Ishikawa (cell line): ENCODE results near the gene MYCBP2.

Experiments
- CEBPB ChIP-seq: IDR thresholded peaks from 2 replicates; pipeline ENCODE4 v1.6.1; 2012
- CREB1 ChIP-seq: IDR thresholded peaks from 2 replicates; pipeline ENCODE4 v1.6.1; 2012; ENCODE audit warnings: low read depth
- EGR1 ChIP-seq: IDR thresholded peaks from 2 replicates; pipeline ENCODE4 v1.6.1; 2012
- EP300 ChIP-seq: IDR thresholded peaks from 2 replicates; pipeline ENCODE4 v1.6.1; 2012; ENCODE audit warnings: borderline replicate concordance
- FOXM1 ChIP-seq: IDR thresholded peaks from 2 replicates; pipeline ENCODE4 v1.6.1; 2012; ENCODE audit warnings: low read depth, borderline replicate concordance
- NFIC ChIP-seq: IDR thresholded peaks from 2 replicates; pipeline ENCODE4 v1.6.1; 2012
- RAD21 ChIP-seq: IDR thresholded peaks from 2 replicates; pipeline ENCODE4 v1.6.1; 2012; ENCODE audit warnings: low read depth
- TAF1 ChIP-seq: IDR thresholded peaks from 2 replicates; pipeline ENCODE4 v1.6.1; 2012; ENCODE audit warnings: low read depth, mild to moderate bottlenecking
- TCF12 ChIP-seq: IDR thresholded peaks from 2 replicates; pipeline ENCODE4 v1.6.1; 2012; ENCODE audit warnings: low read depth
- TEAD4 ChIP-seq: IDR thresholded peaks from 2 replicates; pipeline ENCODE4 v1.6.1; 2012
- YY1 ChIP-seq: IDR thresholded peaks from 2 replicates; pipeline ENCODE4 v1.6.1; 2012; ENCODE audit warnings: low read depth
- ZBTB7A ChIP-seq: IDR thresholded peaks from 2 replicates; pipeline ENCODE4 v1.6.1; 2012; ENCODE audit warnings: low read depth
- TF ChIP-seq, protein P1 (sequence below): IDR thresholded peaks from 2 replicates; pipeline ENCODE4 v1.6.1; 2012
- TF ChIP-seq, protein P2 (sequence below): IDR thresholded peaks from 2 replicates; pipeline ENCODE4 v1.6.1; 2012
- TF ChIP-seq, protein P3 (sequence below): IDR thresholded peaks from 2 replicates; pipeline ENCODE4 v1.6.1; 2012; ENCODE audit warnings: low read depth, mild to moderate bottlenecking

MYCBP2 gene

DNA sequence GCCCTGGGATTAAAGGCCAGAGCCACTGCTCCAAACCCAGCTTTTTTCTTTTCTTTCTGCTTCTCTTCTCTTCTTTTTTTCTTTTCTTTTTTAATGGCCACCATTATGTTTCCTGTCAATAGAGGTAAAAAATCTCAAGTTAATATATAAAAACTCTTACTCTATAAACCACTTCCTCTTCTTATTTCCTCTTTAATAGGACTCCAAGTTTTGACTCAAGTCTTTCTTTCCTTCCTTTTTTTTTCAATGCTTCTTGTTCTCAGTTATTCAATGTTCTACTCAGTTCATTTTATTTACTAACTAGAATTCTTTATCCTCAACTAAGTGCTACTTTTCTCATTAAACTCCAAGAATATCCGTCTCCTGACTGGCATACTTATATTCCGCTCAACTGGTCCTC is 27.1 kb upstream of the MYCBP2 start:
- TF ChIP-seq, protein P1, sequence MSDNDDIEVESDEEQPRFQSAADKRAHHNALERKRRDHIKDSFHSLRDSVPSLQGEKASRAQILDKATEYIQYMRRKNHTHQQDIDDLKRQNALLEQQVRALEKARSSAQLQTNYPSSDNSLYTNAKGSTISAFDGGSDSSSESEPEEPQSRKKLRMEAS = no peak
- TF ChIP-seq TCF12 (no peak), NFIC (no peak), EP300 (no peak), EGR1 (no peak)
- TF ChIP-seq, protein P2, sequence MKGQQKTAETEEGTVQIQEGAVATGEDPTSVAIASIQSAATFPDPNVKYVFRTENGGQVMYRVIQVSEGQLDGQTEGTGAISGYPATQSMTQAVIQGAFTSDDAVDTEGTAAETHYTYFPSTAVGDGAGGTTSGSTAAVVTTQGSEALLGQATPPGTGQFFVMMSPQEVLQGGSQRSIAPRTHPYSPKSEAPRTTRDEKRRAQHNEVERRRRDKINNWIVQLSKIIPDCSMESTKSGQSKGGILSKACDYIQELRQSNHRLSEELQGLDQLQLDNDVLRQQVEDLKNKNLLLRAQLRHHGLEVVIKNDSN = no peak

DNA sequence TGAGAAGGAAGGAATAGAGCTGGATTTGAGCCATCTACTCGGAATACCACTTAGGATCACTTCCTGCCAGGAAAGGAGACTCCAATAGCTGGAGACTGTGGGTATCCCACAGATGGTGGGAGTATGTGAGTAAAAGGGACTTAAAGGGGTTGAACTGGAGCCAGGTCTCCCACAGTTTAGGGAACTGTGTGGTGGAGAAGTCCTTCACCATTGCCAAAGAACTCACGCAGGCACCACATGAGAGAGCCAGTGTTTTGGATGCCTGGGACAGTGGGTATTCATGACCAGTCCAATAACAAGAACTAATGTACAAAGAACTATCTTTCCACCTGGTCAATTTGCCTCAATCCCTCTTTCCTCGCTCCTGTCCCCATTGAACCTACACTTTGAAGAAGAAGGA is 24.4 kb upstream of the MYCBP2 start:
- TF ChIP-seq TAF1 (no peak), TCF12 (no peak), FOXM1 (no peak), CREB1 (no peak), TEAD4 (no peak)

DNA sequence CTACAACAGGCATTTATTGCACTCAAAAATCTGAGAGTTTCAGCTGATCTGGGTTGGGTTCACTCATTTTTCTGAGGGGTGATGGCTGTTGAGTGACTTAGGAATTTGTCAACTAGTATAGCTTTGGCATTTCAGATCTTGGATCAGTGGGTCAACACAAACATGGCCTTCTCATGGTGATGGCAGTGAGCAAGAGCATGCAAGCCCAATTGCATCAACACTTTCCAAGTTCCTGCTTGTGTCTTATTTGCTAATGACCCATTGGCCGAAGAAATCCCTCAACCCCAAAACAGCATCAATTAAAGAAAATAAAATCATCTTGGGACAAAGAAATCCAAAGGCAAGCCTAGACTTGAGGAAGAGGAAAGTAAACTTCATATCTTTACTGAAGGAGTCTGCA is 23.9 kb upstream of the MYCBP2 start:
- no peak for TF ChIP-seq ZBTB7A
- TF ChIP-seq RAD21 = no peak
- no peak for TF ChIP-seq TEAD4
- TF ChIP-seq NFIC = no peak
- TF ChIP-seq EGR1 = no peak
- TF ChIP-seq, protein P3, sequence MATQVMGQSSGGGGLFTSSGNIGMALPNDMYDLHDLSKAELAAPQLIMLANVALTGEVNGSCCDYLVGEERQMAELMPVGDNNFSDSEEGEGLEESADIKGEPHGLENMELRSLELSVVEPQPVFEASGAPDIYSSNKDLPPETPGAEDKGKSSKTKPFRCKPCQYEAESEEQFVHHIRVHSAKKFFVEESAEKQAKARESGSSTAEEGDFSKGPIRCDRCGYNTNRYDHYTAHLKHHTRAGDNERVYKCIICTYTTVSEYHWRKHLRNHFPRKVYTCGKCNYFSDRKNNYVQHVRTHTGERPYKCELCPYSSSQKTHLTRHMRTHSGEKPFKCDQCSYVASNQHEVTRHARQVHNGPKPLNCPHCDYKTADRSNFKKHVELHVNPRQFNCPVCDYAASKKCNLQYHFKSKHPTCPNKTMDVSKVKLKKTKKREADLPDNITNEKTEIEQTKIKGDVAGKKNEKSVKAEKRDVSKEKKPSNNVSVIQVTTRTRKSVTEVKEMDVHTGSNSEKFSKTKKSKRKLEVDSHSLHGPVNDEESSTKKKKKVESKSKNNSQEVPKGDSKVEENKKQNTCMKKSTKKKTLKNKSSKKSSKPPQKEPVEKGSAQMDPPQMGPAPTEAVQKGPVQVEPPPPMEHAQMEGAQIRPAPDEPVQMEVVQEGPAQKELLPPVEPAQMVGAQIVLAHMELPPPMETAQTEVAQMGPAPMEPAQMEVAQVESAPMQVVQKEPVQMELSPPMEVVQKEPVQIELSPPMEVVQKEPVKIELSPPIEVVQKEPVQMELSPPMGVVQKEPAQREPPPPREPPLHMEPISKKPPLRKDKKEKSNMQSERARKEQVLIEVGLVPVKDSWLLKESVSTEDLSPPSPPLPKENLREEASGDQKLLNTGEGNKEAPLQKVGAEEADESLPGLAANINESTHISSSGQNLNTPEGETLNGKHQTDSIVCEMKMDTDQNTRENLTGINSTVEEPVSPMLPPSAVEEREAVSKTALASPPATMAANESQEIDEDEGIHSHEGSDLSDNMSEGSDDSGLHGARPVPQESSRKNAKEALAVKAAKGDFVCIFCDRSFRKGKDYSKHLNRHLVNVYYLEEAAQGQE = no peak
- no peak for TF ChIP-seq CREB1
- TF ChIP-seq TAF1 = no peak
- TF ChIP-seq EP300 = no peak
- TF ChIP-seq FOXM1 = no peak
- no peak for TF ChIP-seq TCF12

DNA sequence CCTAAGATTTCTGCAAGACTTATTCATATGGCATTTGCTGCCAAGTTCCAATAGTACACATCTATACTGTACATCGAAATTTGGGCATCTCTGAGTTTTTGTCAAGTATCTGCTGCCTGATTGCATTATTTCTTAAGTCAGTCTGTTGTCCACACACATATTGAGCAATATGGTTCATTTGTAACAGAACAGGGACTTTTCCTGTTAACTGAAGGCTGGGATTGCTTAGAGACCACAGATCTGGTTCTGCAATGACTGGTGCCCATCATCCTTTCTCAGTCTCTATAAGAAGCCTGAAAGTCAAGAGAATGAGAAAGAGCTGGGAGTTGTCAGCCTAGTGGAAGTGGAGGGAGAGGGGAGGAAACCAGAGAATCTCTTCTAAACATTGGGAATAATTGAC is 22.5 kb upstream of the MYCBP2 start:
- no peak for TF ChIP-seq RAD21
- no peak for TF ChIP-seq CEBPB
- TF ChIP-seq FOXM1 = no peak
- no peak for TF ChIP-seq YY1
- TF ChIP-seq, protein P3 = no peak
- no peak for TF ChIP-seq CREB1
- no peak for TF ChIP-seq TAF1
- TF ChIP-seq, protein P2 = no peak
- TF ChIP-seq NFIC = no peak
- no peak for TF ChIP-seq EP300
- TF ChIP-seq ZBTB7A = no peak
- no peak for TF ChIP-seq TCF12
- TF ChIP-seq, protein P1 = no peak
- no peak for TF ChIP-seq EGR1
- TF ChIP-seq TEAD4 = no peak

DNA sequence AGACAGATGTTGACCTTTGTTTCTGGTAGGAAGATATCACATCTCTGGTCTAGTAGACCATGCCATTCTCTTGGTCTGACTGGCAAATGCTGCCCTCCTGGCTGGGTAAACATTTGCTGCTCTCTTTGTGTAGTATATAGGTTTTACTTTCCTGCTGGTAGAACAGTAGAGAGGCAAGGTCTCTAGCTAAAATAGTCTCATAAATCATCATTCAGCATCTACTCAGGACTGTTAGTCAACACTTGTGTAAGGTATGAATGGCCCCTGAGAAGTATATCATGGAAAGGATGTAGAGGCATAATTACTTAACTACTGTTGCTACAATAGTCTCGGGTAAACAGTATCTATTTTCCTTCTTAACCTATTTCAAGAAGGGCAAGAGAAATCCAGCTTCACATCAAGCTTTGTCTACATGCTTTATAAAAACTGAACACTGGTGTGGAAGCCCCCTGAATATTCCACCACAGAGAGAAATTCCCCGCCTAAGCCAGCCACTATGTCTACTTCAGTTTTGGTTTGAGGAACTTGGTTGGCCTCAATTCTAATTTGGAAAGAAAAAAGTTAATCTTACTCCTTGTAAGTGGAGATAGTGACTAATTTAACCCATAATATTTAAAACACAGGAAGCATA is 18.4 kb upstream of the MYCBP2 start:
- TF ChIP-seq ZBTB7A (no peak), RAD21 (no peak), CREB1 (no peak), EGR1 (no peak), CEBPB (no peak), EP300 (no peak), YY1 (no peak)
- TF ChIP-seq, protein P1 = no peak

DNA sequence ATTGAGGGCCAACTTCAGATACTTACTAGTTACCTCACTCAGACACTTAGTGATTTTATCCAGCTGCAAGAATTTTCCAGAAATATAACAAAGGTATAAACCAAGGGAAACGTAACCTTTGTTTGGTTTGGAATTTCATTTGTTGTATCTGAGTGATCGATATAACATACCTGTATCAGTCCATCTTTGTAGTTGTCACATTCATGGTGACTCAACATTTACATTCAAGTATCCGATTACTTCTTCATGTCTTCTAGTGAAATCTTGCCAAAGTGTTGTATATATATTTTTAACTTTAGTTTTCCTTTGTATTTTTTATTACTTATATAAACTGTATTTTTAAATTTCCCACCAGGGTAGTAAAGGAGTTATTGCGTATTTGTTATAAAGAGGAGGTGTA is 16.9 kb upstream of the MYCBP2 start:
- TF ChIP-seq NFIC (no peak), TAF1 (no peak), EP300 (no peak)
- TF ChIP-seq, protein P1 = no peak
